Fibroblast of skin of left quadriceps (primary cell): ENCODE data around the gene TST.

Experiments used
- DNase-seq, 2 experiments: peaks; one replicate each; pipeline ENCODE4 v3.0.0-alpha.2; 2013; ENCODE audit warnings: low read depth in 2 of 2

Gene TST

GRCh38 chr22:37053310-37054055, 34.2 kb upstream of the TST start:
- no peak for DNase-seq

DNA sequence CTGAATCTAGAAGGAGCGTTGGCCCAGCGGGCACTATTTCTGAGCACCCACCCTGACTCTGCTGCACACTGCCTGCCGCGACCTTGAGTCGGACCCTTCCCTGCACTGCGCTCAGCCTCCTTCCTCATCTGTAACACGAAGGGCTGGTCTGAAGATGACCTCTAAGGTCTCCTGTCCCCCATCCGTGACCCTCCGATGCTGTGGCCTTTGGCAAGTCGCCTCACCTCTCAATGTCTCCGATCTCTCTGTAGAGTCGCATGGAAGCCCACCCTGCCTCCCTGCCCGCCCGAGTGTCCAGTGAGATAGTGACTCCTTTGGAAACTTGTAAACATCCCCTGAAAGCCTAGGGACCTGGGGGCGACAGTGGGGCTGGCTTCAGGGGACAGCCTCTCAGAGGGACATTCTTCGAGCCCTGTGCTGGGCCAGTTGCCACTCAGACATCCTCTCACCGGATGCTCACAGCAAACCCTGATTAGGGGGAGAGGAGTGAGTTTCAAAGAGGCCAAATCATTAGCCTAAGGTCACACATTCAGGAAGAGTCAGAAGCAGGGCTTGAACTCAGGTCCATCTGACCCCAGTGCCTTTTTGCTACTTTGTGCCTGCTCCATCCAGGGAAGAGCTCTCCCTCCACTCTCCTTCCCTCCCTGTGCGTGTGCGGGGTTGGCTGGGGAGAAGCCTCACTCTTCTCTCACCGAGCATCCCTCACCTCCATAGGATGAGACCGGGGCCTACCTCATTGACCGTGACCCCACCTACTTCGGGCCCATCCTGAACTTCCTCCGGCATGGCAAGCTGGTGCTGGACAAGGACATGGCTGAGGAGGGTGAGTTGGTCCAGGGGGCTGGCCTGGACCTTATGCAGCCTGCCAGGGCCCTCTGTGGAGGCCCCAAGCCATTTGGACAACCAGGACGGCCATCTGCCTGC, 33.4 kb upstream of the TST start:
- DNase-seq = no peak

DNA sequence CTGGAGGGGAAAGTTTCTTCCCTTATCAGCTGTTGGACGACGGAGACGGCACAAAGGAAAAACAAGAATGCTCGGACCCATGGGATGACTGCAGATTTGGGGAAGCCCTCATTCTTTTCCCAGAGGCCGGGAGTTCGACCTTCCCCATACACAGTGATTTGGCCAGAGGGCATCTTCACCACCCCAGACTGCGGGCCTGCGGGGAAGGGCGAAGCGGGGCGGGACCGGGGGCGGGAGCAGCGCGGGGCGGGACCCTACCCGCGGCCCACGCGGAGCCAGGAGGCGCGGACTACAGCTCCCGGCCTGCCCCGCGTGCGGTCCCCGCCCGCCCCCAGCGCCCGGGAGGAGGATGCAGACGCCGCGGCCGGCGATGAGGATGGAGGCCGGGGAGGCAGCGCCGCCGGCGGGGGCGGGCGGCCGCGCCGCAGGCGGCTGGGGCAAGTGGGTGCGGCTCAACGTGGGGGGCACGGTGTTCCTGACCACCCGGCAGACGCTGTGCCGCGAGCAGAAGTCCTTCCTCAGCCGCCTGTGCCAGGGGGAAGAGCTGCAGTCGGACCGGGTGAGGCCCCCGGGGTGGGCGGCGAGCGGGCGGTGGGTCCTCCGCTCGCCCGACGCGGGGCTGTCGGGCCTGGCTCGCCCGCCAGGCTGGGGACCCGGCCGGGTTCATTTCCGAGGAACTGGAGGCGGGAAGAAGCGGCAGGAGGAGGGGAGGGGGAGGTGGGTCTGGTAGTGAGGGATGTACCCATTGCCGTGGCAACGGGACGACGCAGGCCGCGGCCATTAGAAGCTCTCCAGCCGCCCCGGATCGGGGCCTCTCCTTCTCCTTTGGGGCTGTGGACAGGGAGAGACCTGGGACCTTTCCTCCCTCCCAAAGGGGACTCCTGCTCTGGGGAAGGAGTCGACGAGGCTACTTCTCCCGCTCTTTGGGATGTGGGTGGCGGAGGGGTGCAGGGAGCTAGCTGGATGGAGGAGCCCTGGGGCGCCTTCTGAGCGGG, 32.4 kb upstream of the TST start, which contains the start of gene KCTD17:
Gene KCTD17, plus strand, starts transcription at position 352 of the 995 bp plus-strand sequence. Its CDS starts 19 bp downstream, at position 371.
- peak; percentile 20 to 34 for DNase-seq

- DNase-seq = no peak
These were observed 31.7 kb upstream of the TST start for GRCh38 chr22:37050913-37051312.

- no peak for DNase-seq
These were observed 30.0 kb upstream of the TST start for GRCh38 chr22:37049224-37049623.

GRCh38 chr22:37048133-37048532, 28.9 kb upstream of the TST start:
- DNase-seq = no peak

DNA sequence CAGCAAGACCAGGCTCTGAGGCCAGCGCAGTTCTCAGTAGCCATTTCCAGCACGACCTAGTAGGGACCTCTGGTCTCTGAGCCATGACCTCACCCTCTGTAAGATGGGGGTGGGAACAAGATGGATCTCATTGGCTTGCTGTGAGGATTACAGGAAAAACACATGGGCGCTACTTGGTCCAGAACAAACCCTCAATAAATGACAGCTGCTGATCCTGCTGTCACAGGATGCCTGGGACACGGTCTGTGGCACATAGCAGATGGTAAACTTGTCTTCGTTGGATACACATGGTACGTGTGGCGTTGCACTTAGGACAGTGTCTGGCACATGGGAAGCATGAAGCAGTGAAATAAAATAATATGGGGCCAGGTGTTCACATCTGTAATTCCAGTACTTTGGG, 27.8 kb upstream of the TST start:
- DNase-seq = no peak

- no peak for DNase-seq
These were observed 27.3 kb upstream of the TST start for GRCh38 chr22:37046589-37046988.

- DNase-seq = peak; percentile 30 to 33
These were observed 26.7 kb upstream of the TST start for GRCh38 chr22:37045958-37046357.

- no peak for DNase-seq
These were observed 25.7 kb upstream of the TST start for GRCh38 chr22:37044634-37045625.

DNA sequence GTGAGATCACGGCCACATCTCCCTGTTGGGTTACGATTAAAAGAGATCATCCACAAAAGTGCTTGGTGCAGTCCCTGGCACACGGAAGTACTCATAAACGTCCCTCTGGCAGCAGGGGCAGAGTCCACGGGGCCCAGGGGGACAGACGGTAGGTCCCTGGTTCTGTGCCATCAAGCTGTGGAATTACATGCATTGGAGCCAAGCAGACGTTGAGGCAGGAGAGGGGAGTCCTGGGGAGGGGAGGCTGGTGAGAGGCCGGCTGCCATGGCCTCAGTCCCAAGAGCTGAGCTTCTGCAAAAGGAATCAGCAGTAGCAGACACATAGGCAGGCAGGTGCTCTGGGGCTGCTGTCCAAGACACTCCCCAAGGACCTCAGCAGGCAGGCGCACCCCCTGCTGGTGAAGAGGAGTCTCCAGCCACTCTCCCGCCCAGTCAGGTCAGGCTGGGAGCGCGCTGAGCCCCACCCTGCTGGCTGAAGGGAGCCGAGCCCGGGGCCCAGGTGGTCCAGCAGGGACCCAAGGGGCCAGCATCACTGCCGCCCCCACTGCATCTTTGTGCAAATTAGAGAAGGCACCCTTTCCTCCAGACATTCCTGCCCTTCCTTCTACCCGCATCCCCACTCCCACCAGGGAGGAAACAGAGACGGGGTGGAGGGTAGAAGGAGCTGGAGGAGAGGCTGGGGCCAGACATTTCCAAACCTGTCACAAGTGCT, 24.7 kb upstream of the TST start:
- DNase-seq = no peak

GRCh38 chr22:37043209-37043827, 24.1 kb upstream of the TST start:
- DNase-seq = no peak

DNA sequence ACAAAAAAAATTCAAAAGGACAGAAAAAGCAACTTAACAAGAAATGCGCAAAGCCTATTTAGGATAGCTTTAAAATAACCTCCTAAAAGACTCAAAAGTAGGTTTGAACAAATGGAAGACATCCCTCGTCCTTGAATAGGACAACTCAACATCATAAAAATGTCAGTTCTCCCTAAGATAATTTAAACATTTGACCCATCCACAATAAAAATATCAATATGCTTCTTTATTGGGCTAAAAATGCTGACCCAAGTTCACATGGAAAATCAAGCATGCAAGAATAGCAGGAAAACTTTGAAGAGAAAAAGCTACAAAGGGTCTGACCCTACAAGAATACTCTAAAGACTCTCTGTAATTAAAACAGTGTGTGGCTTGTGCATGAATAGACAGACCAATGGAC, 20.2 kb upstream of the TST start:
- DNase-seq = no peak

- DNase-seq = no peak
These were observed 18.4 kb upstream of the TST start for GRCh38 chr22:37037669-37038068.

- no peak for DNase-seq
These were observed 17.6 kb upstream of the TST start for GRCh38 chr22:37036655-37037377.

- no peak for DNase-seq
These were observed 14.6 kb upstream of the TST start for GRCh38 chr22:37033605-37034430.
